Hematopoietic multipotent progenitor cell treated with erythropoietin and hydrocortisone succinate and interleukin-3 and kit ligand, for 8 days (in vitro differentiated cells): ENCODE measurements around the gene CACNG3.
"Not testable (repeated sequence)": the region's sequence is repeated elsewhere in the genome, so short reads cannot be mapped to it uniquely, and the experiment has no call there.

Source experiments
- DNase-seq: peaks from one replicate; pipeline ENCODE4 v3.0.0-alpha.2; 2015

Gene CACNG3

DNA sequence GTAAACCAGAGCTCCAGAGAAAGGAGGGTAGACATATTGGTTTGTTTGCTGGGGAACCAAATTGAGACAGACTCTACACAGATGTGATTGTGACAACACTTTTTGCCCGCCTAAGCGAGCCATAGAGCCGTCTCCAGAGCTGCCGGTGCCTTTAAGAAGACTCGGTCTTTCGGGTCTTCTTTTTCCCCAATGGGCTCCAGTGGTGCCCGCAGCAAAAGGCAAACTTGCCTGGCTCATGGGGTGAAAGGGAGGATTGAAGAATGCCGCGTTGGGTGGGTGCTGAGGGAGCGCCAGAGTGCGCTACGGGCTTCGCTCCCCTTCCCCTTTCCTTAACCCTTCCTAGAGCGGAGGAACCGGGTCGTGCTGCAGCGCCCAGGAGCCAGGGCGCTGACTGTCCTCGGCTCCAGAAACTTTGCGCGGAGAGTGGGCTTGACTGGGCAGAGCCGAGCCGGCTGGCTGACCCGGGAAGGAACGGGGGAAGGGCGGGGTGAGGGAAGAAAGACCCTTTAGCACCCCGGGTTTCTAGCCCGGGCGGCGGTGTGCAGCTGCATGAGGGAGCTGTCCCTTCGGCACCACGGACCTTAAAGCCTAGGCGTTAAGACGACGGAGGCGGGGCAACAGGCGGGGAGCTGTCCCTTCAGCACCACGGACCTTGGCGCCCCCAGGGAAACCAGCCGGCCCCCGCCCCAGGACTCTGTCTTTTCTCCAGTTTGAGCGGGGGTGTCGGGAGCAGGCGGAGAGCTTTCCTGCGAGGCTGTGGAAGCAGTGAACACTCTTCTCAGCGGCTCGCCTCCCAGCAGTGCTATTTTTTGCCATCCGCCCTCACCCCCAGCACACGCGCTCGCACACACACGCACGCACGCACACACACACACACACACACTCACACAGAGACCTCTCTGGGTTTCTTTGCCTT, at the start of gene CACNG3:
Gene CACNG3, plus strand, starts transcription at position 880 of the 916 bp plus-strand sequence. CDS start 420 bp downstream, outside the sequence.
- DNase-seq, result peak; percentile 76

DNA sequence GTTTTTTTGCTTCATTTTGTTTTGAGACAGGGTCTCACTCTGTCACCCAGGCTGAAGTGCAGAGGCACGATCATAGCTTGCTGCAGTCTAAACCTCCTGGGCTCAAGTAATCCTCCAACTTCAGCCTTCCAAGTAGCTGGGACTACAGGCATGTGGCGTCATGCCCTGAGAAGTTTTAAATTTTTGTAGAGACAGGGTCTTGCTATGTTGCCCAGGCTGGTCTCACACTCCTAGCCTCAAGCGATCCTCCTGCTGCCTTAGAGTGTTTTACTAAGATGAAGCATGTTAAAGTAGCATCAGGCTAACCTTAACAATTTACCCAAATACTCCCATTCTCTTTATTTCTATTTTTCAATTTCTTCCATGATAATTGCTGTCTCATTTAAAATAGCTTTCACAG, 49.2 kb upstream of the CACNG3 start:
- DNase-seq, result no peak

DNA sequence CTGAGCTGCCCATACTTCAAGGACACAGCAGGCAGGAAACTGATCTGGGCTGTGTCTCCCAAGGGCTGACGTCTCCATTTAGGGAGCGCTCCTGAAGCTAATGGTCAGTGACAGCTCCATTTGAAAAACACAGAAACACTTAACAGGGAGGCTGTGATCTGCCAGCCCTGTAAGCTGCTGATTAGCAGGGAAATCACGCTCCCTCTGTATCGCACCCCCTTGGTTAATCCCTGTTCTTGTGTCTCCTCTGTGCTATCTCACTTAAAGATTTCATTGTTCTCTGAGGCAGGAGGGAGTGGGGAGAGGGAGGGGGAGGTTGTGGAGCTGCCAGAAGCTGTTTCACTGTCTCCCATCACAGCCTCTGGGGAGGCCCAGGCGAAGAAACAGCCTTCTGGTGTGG, 47.4 kb upstream of the CACNG3 start:
- DNase-seq, result no peak

DNA sequence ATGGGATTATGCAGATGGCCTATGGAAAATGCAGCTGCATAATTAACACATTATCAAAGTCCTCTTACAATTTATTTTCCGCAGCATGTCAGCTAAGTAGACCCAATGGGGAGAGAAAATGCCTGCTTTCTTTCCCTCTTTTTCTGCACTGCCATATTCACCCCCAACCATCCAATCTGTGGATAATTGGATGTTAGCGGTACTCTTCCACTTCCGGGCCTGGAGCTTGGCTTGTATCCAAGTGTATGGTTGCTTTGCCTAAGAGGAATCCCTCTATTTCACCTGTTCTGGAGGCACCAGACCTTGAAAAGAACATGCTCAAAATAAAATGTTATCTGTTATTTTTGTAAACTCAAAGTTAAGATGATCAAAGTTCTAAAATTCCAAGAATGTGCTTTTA, 41.1 kb upstream of the CACNG3 start:
- no peak for DNase-seq

DNA sequence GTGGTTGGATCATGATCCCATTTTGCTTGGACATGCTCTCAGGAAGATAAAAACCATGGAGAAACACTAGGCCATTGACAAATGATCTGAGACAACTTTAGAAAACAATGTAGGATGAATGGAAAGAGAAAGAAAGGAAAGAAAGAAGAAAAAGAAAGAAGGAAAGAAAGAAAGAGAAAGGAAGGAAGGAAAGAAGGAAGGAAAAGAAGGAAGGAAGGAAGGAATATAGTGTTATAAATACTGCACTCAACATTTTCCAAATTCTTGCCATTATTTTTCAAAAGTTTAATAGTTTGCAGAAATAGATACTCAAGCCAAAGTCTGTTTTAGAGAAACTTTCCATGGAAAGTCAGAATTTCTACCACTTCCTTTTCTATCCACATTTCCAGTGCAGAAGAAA, 39.2 kb upstream of the CACNG3 start:
- DNase-seq, result no peak

DNA sequence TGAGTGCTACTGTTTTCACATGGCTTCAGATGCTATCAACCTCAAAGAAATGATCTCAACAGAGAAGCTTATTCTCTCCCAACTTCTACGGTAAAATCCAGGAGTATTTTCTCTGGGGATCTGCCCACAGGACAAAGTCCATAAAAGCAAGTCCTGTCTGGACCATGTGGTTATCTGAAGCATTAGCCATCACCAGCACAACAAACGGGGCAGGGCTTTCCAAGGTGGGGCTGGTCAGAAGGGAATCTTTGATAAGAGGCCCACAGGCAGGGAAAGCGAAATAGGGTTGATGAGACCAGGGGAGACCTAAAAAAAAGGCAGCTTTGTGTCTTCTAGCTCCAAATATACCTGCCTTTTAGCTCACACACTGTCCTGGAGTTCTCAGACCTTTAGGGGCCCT, 38.7 kb upstream of the CACNG3 start:
- DNase-seq, result peak; percentile 85

DNA sequence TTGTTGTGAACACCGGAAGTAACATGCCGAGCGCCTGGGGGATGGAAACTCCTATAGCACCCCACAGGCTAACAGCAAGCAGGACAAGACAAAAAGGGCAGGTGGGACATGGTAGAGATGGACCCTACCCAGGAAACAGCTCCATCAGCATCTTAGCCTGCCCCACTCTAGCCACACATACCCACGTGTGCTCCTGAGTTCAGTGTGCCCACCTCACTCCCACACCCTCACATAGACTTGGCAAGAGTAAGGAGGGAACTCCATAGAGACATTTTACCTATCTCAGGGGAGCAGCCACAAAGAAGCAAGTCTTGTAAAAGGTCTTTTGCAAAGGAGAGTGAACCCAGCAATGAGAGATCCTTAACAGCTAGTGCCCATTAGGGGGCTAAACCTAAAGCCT, 37.8 kb upstream of the CACNG3 start:
- DNase-seq, result no peak

DNA sequence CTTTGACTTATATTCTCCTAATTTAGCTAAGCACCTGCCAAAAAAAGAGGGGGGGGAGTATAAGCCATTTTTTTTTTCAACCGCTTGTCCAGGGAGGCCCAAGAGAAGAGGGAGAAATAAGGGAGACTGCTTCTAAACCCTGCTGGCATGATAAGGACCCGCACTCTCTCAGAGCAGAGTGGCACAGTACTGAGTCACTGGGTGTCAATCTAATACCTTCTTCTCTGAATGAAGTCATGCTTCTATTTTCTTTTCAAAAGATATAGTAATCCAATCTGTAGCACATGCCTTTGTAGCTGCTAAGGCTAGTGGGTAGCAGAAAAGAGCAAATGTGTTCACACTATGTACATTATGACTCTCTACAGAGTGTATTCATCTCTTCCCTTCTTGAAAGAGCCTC, 34.9 kb upstream of the CACNG3 start:
- no peak for DNase-seq

DNA sequence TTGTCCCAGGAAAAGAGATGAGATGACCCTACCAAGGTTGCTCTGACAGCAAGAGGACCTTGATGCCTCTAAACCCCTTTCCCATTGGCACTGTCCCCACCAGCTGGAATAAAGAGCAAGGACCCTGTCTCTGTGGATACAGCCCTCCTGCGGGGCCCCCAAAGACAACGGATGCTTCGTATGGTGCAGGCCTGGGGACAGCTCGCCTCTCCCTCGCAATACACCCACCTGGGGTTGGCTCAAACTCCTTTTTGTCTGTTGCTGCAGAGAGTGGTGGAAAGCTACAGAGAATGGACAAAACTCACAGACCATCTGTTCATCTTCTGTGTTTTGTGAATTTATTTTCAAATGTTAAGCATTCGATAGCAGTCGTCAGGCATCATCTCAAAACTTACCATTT, 27.6 kb upstream of the CACNG3 start:
- no peak for DNase-seq

DNA sequence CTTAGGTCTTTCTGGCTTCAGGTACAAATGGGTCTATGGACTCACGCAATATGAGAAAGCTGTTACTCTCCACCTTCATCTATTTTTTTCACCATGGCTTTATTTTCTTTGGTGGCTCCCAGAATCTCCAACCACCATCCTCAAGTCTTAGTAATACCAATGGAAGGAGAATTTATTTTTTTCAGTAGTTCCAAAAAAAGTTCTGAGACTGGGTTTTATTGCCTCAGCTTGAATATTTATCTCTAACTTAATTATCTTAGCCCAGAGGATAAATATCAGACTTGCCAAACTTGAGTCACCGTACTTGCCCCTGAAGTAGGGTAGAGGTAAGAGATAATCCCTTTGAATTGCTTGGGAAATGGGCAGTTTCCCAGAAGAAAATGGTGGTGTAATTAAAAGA, 23.2 kb upstream of the CACNG3 start:
- no peak for DNase-seq

DNA sequence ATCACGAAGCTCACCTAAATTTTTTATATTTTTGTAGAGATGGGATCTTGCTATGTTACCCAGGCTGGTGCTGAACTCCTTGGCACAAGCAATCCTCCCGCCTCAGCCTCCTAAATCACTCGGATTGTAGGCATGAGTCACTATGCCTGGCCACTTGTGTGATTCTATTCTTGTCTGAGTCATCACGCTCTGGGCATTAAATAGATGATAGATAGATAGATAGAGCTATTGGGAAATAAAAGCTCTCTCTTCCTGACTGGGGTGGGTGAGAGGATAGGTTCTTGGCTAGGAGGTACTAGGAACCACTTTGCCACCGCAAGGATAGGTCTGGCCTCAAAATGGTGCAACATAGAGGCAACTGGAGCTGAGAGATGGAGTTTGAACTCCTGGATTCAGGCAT, 21.4 kb upstream of the CACNG3 start:
- no peak for DNase-seq

DNA sequence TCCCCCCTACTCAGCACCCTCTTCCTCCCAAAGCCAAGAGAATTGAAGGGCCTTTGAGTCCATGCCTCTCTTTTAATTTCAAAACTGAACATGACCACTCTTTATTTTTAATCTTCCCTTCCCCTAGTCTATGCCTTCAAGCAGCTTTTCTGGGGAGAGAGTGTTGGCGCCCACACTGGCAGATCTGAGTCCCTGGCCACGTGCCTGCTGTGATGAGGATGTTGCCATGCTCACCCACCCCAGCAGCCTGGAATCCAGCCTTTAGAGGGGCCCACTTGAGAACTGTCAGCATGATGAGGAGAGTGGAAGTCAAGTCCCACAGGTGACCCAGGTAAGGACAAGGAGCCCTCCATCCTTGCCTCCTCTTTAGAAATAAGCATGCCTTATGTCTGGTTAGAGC, 20.3 kb upstream of the CACNG3 start:
- no peak for DNase-seq

DNA sequence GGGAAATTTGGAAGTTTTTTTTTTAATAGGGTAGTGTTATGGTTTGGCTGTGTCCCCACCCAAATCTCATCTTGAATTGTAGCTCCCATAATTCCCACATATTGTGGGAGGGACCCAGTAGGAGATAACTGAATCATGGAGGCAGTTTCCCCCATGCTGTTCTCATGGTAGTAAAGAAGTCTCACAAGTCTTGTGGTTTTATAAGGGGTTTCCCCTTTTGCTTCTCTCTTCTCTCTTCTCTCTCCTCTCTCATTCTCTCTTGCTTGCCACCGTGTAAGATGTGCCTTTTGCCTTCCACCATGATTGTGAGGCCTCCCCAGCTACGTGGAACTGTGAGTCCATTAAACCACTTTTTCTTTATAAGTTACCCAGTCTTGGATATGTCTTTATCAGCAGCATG, 17.3 kb upstream of the CACNG3 start:
- not testable (repeated sequence) for DNase-seq

DNA sequence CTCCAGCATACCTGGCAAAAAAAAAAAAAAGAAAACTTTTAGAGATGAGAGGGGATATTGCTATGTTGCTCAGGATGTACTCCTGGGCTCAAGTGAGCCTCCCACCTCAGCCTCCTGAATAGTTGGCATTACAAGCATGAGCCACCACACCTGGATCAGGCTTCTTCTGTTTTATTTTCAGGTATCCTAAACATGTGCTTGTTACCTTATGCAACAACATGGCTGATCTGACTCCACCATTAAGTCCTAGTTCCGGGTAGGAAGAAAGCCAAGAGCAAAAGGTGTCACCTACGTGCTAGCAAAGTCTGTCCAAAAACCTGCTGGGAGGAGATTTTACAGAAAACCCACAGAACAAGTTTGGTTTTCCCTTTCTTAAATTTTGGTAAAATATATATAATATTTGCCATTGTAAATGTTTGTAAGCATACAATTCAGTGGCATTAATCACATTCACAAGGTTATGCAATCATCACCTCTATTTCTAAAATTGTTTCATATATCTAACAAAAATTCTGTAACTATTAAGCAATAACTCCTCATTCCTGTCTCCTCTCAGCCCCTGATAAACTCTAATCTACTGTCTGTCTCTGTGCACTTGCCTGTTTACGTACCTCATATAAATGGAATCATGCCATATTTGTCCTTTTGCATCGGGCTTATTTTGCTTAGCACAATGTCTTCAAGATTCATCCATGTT, 9.1 kb upstream of the CACNG3 start:
- no peak for DNase-seq

DNA sequence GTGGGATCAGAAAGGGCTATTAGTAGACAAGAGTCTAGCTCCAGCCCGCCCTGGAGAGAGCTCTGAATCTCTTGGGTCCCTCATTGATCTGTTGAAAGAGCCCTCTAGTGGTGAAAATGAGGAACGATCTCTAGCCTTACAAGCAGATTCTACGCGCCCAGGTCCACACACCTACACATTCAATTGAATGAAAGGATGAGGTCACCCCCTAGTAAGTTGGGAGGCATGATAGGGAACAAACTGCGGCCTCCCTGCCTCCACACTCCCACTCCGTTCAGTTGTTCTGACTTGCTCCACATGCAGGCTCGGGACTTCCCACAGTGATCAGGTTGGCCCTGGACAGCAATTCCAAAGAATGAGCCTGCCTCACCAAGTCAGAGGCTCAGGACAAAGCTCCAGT, 2.9 kb upstream of the CACNG3 start:
- DNase-seq, result peak; percentile 74

DNA sequence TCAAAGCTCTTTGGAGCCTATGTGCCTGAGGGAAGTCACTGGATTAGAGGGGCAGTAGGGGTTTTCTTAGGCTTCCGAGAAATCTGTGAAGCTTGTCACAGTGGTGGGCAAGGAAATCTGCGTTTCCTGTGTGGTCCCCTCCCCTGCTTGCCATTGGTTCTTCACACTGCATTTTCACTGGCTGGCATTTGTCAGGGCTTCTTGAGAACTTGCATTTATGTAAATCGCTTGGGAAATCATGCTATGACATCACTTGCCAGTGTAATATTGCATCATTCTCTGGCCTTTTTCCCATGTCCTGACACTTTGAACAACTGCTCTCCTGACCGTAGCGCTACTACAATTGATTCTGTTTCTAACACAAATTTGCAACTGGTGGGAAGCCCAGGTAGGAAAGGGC, 1.8 kb downstream of the CACNG3 start:
- DNase-seq, result no peak

DNA sequence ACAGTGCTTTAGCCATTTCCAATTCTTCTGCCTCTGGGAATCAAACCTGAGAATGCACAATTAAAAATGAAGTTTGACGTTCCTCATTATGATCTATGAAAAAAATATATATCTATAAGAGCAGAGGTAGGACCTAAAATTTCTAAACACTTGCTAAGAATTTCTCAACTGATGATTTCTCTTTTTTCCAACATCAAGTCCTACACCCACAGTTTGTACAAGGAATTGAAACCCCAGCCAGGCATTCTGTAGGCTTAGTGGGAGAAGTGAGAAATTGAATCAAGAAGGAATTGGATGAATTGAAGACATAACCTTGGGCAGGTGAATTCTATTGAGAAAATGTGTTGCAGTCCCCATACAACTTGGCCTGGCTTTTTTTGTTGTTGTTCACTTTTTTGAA, 2.7 kb downstream of the CACNG3 start:
- DNase-seq, result no peak

DNA sequence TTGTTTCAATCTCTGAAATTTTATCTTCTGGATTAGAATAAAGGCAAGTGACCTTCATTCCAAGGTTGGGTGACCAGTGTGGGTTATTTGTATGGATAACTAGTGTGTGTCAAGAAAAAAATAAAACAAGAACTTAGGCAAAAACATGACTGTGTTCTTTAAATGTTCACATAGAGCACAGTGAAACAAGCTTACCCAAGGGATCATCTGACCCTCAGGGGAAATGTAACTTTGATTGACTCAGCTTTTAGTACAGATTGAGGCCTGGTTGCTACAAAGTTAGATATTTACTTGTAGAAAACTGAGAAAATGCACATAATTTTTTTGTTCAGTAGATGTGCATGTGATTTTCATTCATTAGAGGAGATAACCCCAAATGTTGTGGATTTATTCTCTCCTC, 6.7 kb downstream of the CACNG3 start:
- DNase-seq, result no peak

DNA sequence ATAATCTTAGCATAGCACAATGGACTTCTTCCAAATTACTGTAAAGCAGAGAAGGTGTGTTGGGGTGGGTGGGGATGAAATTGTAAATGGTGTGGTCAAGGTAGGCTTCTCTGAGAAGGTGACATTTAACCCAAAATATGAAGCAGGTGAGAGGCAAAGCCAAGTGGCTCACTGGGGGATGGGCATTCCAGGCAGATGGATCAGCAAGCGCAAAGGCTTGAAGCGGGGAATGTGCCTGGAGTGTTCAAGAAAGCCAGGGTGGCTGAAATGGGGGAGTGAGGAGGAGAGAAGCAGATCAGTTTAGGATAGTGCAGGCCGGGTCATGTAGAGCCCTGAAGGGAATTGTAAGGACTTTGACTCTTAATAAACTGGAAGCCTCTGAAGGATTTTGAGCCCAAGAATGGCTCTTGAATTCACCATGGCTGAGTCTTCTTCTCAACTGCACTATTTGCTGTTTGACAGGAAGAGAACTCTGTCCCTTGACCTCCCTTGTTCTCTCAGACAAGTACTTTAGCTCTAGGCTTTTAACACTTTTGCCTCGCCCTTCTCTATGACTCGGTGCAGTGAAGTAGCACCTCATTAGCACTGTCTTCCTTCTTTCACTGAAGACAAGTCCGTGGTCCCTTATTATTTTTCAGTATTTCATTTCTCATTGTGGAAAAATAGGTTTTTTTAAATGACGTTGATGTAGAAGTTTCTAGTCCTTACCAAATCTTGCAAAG, 14.7 kb downstream of the CACNG3 start:
- DNase-seq, result no peak

DNA sequence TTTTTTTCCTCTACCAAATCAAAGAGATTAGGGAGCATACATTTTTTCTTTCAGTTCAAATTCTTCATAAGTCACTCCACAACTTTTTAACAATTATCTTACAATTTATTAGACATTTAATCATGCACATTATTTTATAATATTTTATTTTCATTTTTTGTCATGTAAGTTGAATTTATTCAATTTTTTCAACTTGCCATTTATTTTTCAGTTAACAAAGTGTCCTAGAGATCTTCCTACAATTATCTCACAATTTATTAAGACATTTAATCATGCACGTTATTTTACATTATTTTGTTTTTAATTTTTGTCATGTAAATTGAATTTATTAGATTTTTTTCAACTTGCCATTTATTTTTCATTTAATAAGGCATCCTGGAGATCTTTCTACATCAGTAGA, 16.2 kb downstream of the CACNG3 start:
- no peak for DNase-seq

DNA sequence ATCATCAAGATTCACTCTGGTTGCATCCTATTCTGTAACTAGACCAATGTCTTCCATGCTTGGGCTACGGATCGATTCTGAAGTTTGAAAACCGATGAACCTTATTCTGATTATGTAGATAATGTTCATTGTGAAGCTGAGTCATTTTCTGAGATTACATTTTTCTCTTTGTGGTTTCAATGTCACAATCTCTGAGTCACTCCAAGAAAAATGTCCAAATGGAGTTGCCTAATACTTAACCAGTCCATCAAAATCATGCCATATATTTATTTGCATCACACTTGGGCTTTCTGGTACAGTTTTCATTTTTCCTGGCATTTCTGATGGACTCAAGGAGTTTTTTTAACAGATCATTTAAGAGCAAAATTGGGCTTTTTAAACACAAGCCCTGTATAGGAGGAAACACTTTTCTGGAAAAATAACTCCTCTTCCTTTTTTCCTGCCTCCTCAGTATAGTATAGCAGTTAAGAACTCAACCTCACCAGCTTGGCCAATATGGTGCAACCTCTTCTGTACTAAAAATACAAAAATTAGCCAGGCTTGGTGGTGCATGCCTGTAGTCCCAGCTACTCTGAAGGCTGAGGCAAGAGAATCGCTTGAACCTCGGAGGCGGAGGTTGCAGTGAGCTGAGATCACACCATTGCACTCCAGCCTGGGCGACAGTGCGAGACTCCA, 17.5 kb downstream of the CACNG3 start:
- DNase-seq, result no peak

DNA sequence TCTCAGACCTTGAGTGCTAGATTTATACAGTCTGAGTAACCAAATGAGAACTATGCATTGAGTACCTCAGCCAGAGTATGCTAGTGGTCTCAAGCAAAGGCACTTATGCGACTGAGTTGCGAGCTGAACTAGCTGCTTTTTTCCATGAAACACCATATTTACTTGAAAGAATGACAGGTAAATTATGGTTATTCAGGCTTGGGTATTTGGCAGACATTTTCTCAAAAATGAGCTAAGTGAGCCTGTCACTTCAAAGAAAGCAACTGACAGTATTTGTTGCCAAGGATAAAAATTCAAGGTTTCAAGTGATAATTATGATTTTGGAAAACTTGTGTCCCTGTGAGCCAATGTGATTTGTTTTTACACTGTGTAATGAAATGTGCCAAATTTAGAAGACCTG, 19.3 kb downstream of the CACNG3 start:
- DNase-seq, result no peak

DNA sequence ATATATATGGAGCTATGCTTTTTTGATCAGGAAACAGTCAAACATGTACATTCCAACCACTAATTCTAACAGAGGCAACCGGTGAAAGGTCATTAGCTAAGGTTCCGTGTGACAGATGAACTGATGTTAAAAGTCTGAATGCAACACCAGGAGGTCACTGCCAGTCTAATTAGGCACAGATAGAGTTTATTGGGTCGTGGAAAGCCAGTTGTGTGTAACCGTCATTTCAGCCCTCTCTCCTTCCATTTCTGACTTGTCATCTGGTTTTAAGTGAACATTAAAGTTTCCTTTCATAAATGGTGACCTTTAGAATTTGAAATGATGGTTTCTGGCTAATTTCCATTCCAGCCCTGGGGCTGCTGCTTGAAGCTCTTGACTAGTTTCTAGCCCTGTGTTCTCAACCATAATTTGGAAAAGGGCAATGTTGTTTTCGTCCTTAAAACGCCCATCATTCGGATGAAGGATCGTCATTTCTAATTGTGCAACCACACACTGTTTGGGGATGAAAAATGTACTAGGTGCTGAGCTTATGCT, 23.9 kb downstream of the CACNG3 start:
- DNase-seq, result no peak
